Loucy (cell line): ENCODE data around the gene KRTAP2-4.

Experiments
- EZH2phosphoT487 ChIP-seq: fragments of 200-600 bp; IDR thresholded peaks from 2 replicates; pipeline ENCODE4 v1.6.1; 2018; ENCODE audit warnings: antibody characterized with exemption, mild to moderate bottlenecking, moderate library complexity, borderline replicate concordance
- TF ChIP-seq, protein P1 (sequence below): fragments of 200-600 bp; sonication (generic); conservative IDR thresholded peaks from 2 replicates; pipeline ENCODE4 v1.5.1; 2014; ENCODE audit warnings: mild to moderate bottlenecking, antibody characterized with exemption, low read length

DNA sequence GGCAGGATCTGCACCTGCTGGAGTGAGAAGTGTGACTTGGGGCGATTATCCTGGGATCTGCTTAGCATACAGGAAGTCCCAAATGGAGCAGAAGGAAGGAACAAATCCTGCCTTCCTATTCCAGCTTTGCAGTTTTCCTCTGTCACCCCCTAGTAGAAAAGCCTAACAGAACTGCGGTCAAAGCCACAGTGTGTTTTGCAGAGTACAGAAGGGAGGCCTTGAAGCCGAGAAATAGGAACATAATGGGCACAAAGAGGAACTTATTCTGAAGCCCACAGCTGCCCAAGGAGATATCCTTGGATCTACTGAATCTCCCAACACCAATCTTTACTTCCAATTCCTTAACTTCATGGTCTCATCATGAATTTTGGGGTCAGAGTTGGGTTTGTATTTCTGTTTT, 47.1 kb downstream of the KRTAP2-4 start:
- TF ChIP-seq EZH2phosphoT487: no peak
- TF ChIP-seq, protein P1, sequence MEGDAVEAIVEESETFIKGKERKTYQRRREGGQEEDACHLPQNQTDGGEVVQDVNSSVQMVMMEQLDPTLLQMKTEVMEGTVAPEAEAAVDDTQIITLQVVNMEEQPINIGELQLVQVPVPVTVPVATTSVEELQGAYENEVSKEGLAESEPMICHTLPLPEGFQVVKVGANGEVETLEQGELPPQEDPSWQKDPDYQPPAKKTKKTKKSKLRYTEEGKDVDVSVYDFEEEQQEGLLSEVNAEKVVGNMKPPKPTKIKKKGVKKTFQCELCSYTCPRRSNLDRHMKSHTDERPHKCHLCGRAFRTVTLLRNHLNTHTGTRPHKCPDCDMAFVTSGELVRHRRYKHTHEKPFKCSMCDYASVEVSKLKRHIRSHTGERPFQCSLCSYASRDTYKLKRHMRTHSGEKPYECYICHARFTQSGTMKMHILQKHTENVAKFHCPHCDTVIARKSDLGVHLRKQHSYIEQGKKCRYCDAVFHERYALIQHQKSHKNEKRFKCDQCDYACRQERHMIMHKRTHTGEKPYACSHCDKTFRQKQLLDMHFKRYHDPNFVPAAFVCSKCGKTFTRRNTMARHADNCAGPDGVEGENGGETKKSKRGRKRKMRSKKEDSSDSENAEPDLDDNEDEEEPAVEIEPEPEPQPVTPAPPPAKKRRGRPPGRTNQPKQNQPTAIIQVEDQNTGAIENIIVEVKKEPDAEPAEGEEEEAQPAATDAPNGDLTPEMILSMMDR: no peak
